Neural cell (in vitro differentiated cells): ENCODE measurements around the gene PROX2. TPM values are rescaled to one million over a fixed set of nuclear protein-coding genes. Genes with fewer than 3 reads are reported as not detected.

Experiments
- H2AFZ ChIP-seq: fragments of 200-600, 300-800 bp; sonication (generic), shearing (Covaris generic); 2 replicates; pipeline ENCODE4 v1.6.0; 2014; ENCODE audit warnings: low read depth, mild to moderate bottlenecking, antibody characterized with exemption, low read length, moderate library complexity
- H3F3A ChIP-seq: fragments of 200-600 bp; shearing (Covaris generic); 2 replicates; pipeline ENCODE4 v1.6.1; 2016; ENCODE audit warnings: mild to moderate bottlenecking, moderate library complexity, mixed read lengths, antibody characterized with exemption, low read length; ENCODE audit not compliant: insufficient read depth, poor library complexity, severe bottlenecking
- H3K27ac ChIP-seq: fragments of 200-600, 300-800 bp; sonication (generic), shearing (Covaris generic); 2 replicates; pipeline ENCODE4 v1.5.1; 2014; ENCODE audit warnings: mild to moderate bottlenecking, low read length, moderate library complexity
- H3K27me3 ChIP-seq: fragments of 300-800, 200-600 bp; sonication (generic), shearing (Covaris generic); 2 replicates; pipeline ENCODE4 v1.6.0; 2014; ENCODE audit warnings: mild to moderate bottlenecking, low read depth, low read length, moderate library complexity; ENCODE audit not compliant: insufficient read depth
- H3K36me3 ChIP-seq: fragments of 300-800, 200-600 bp; sonication (generic), shearing (Covaris generic); 2 replicates; pipeline ENCODE4 v1.5.1; 2014; ENCODE audit warnings: mild to moderate bottlenecking, antibody characterized with exemption, low read length, moderate library complexity; ENCODE audit not compliant: insufficient read depth
- H3K4me2 ChIP-seq: fragments of 300-800, 200-600 bp; sonication (generic), shearing (Covaris generic); 2 replicates; pipeline ENCODE4 v1.6.0; 2014; ENCODE audit warnings: mild to moderate bottlenecking, low read length
- H3K4me3 ChIP-seq: fragments of 300-800, 200-600 bp; sonication (generic), shearing (Covaris generic); 2 replicates; pipeline ENCODE4 v1.5.1; 2014; ENCODE audit warnings: mild to moderate bottlenecking, low read length, moderate library complexity
- H3K79me2 ChIP-seq: fragments of 200-600 bp; shearing (Covaris generic); replicated peaks from 2 replicates; pipeline ENCODE4 v1.6.0; 2014; ENCODE audit warnings: mild to moderate bottlenecking, low read length, moderate library complexity; ENCODE audit not compliant: insufficient read depth
- H3K9ac ChIP-seq: fragments of 300-800, 200-600 bp; sonication (generic), shearing (Covaris generic); 2 replicates; pipeline ENCODE4 v1.6.1; 2016; ENCODE audit warnings: mild to moderate bottlenecking, low read length, mixed read lengths
- H3K9me2 ChIP-seq: fragments of 200-600 bp; shearing (Covaris generic); 2 replicates; pipeline ENCODE4 v1.6.1; 2016; ENCODE audit warnings: mild to moderate bottlenecking, low read length, mixed read lengths; ENCODE audit not compliant: insufficient read depth
- H3K9me3 ChIP-seq: fragments of 200-600, 300-800 bp; sonication (generic), shearing (Covaris generic); 2 replicates; pipeline ENCODE4 v1.6.1; 2016; ENCODE audit warnings: mild to moderate bottlenecking, mixed run types, low read length, moderate library complexity, mixed read lengths
- H4K20me1 ChIP-seq: fragments of 200-600 bp; shearing (Covaris generic); 2 replicates; pipeline ENCODE4 v1.6.1; 2016; ENCODE audit warnings: mild to moderate bottlenecking, mixed run types; ENCODE audit not compliant: insufficient read depth
- CTCF ChIP-seq: fragments of 450-650 bp; IDR thresholded peaks from 2 replicates; pipeline ENCODE4 v1.5.1; 2014; ENCODE audit warnings: antibody characterized with exemption, mild to moderate bottlenecking, moderate library complexity; ENCODE audit not compliant: poor library complexity, severe bottlenecking
- EP300 ChIP-seq: fragments of 450-650 bp; conservative IDR thresholded peaks from 2 replicates; pipeline ENCODE4 v1.6.1; 2014; ENCODE audit warnings: antibody characterized with exemption, mild to moderate bottlenecking, moderate library complexity; ENCODE audit not compliant: poor library complexity, severe bottlenecking
- EZH2 ChIP-seq: fragments of 200-600, 300-800 bp; shearing (Covaris generic), sonication (generic); IDR thresholded peaks from 2 replicates; pipeline ENCODE4 v1.6.1; 2014; ENCODE audit warnings: antibody characterized with exemption, low read length, borderline replicate concordance, mild to moderate bottlenecking; ENCODE audit not compliant: insufficient read depth, poor library complexity, severe bottlenecking
- MXI1 ChIP-seq: fragments of 450-650 bp; conservative IDR thresholded peaks from 2 replicates; pipeline ENCODE4 v1.6.1; 2014; ENCODE audit warnings: antibody characterized with exemption, mild to moderate bottlenecking; ENCODE audit not compliant: poor library complexity, severe bottlenecking
- POLR2AphosphoS5 ChIP-seq: IDR thresholded peaks from 2 replicates; pipeline ENCODE4 v1.6.1; 2012
- RAD21 ChIP-seq: fragments of 450-650 bp; conservative IDR thresholded peaks from 2 replicates; pipeline ENCODE4 v1.6.1; 2014; ENCODE audit warnings: antibody characterized with exemption, mild to moderate bottlenecking, moderate library complexity
- REST ChIP-seq: IDR thresholded peaks from 2 replicates; pipeline ENCODE4 v1.6.1; 2012; ENCODE audit warnings: borderline replicate concordance
- SMC3 ChIP-seq: fragments of 450-650 bp; conservative IDR thresholded peaks from 2 replicates; pipeline ENCODE4 v1.6.1; 2014; ENCODE audit warnings: antibody characterized with exemption, mild to moderate bottlenecking, moderate library complexity; ENCODE audit not compliant: poor library complexity
- TAF1 ChIP-seq: IDR thresholded peaks from 2 replicates; pipeline ENCODE4 v1.6.1; 2012; ENCODE audit warnings: low read depth
- polyA plus RNA-seq: library from polyadenylated mRNA; depleted of rRNA; stranded (reverse); fragments of >200 nt; gene quantifications from 2 replicates; pipeline ENCODE4 v1.2.3, GENCODE V29; 2014

PROX2 gene
- polyA plus RNA-seq, 1 donor from 2014 or later: not detected

GRCh38 chr14:74860899-74861733 is 14.8 kb downstream of the PROX2 start:
- H3K27me3 ChIP-seq: no peaks in the 10 kb centered on the region
- no peak overlapping the region for H3K4me3 ChIP-seq
- no peak overlapping the region for H3K9ac ChIP-seq
- H3K27ac ChIP-seq: no peak overlapping the region
- H3F3A ChIP-seq: no peaks in the 10 kb centered on the region
- no peak for TF ChIP-seq POLR2AphosphoS5
- no peak for TF ChIP-seq EZH2
- no peak for TF ChIP-seq MXI1
- no peak for TF ChIP-seq REST
- peak; percentile 78 for TF ChIP-seq CTCF
- TF ChIP-seq TAF1: no peak
- no peak for TF ChIP-seq EP300
- TF ChIP-seq RAD21: peak; percentile 71
- TF ChIP-seq SMC3: peak; percentile 73
- no peak overlapping the region for H2AFZ ChIP-seq
- no peaks in the 10 kb centered on the region for H3K79me2 ChIP-seq
- no peaks in the 10 kb centered on the region for H3K9me2 ChIP-seq
- H3K9me3 ChIP-seq: no peaks in the 10 kb centered on the region
- no peak overlapping the region for H3K4me2 ChIP-seq
- no peaks in the 10 kb centered on the region for H4K20me1 ChIP-seq
- H3K36me3 ChIP-seq: no peaks in the 10 kb centered on the region

GRCh38 chr14:74859757-74860552 is 16.0 kb downstream of the PROX2 start:
- TF ChIP-seq SMC3 (no peak), RAD21 (no peak), EP300 (no peak), CTCF (no peak), REST (no peak), TAF1 (no peak), EZH2 (no peak), POLR2AphosphoS5 (no peak)
- no peak overlapping the region for H3K9ac ChIP-seq
- no peaks in the 10 kb centered on the region for H3F3A ChIP-seq
- no peaks in the 10 kb centered on the region for H3K9me3 ChIP-seq
- no peaks in the 10 kb centered on the region for H3K79me2 ChIP-seq
- no peaks in the 10 kb centered on the region for H3K27me3 ChIP-seq
- no peak overlapping the region for H3K27ac ChIP-seq
- no peaks in the 10 kb centered on the region for H3K36me3 ChIP-seq
- H3K4me2 ChIP-seq: no peak overlapping the region
- H3K9me2 ChIP-seq: no peaks in the 10 kb centered on the region
- H4K20me1 ChIP-seq: no peaks in the 10 kb centered on the region
- H3K4me3 ChIP-seq: no peak overlapping the region
- H2AFZ ChIP-seq: no peak overlapping the region
